Middle frontal gyrus (tissue), 1 donor: Measurements from ENCODE around the gene MYO1H.
"Not testable (repeated sequence)": the region's sequence is repeated elsewhere in the genome, so short reads cannot be mapped to it uniquely, and the experiment has no call there.

Experiments
- DNase-seq: peaks from one replicate; pipeline ENCODE4 v3.0.0-alpha.2; 2015; ENCODE audit warnings: low spot score; ENCODE audit errors: extremely low spot score

The MYO1H gene

DNA sequence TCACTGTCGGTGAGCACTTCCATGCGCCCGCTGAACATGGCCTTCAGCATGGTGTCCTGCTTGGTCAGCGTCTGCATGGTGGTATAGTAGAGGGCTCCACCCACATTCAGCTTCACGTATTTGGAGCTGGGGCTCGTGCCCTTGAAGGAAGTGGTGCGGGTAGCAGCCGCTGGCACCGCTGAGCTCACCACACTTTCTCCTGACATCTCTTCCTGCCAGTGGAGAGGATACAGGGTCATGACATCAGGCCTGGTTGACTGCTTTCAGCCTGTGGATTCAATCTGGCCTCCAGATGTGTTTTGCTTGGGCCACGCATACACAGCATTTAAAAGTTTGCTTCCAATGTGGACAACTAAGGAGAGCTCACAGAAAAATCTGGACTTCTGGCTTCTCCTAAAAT, 121.8 kb downstream of the MYO1H start:
- no peak for DNase-seq

DNA sequence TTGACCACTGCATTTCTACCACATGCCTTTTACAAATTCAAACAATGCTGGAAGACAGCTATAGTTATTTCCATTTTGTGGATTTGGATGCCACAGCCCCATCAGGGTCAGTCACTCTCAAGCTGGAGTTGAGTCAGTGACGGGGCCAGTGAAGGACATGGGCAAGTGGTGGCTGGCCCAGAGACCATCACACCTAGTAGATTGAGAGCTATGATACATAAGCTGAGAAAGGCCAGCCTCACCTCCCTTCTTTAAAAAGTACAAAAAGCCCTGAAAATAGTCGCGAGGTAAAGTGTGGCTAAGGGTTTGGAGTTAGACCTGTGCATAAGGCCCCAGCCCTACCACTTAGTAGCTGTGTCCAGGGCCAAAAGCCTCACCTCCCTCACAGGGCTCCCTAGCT, 125.3 kb downstream of the MYO1H start:
- DNase-seq = no peak

DNA sequence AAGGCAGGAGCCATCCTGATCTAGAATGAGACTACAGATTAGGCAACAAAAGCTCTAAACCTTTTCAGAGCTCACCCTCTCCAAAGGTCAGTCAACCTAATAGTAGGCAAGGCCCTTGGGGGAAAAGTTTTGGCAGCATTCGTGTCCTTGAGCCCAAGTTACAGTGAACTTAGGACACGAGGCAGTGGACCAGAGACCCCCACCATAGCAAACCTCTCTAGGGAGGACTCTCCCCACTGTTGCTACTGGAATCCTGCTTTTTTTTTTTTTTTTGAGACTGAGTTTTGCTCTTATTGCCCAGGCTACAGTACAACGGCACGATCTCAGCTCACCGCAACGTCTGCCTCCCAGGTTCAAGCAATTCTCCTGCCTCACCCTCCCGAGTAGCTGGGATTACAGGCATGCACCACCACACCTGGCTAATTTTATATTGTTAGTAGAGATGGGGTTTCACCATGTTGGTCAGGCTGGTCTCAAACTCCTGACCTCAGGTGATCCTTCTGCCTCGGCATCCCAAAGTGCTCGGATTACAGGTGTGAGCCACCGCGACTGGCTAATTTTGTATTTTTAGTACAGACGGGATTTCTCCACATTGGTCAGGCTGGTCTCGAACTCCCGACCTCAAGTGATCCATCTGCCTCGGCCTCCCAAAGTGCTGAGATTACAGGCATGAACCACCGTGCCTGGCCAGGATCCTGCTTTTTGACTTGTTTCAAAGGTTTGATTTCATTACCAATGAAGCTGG, 126.0 kb downstream of the MYO1H start:
- DNase-seq = not testable (repeated sequence)

DNA sequence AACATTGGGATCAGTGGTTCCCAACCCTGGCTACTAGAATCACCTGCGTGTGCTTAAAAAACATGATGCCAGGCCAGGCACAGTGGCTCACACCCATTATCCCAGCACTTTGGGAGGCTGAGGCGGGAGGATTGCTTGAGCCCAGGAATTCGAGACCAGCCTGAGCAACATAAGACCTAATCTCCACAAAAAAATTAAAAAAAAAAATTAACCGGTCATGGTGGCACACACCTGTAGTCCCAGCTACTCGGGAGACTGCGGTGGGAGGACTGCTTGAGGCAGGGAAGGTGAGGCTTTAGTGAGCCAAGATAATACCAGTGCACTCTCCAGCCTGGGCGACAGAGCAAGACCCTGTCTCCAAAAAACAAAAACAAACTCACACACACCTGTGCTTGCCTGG, 127.4 kb downstream of the MYO1H start:
- DNase-seq = no peak

DNA sequence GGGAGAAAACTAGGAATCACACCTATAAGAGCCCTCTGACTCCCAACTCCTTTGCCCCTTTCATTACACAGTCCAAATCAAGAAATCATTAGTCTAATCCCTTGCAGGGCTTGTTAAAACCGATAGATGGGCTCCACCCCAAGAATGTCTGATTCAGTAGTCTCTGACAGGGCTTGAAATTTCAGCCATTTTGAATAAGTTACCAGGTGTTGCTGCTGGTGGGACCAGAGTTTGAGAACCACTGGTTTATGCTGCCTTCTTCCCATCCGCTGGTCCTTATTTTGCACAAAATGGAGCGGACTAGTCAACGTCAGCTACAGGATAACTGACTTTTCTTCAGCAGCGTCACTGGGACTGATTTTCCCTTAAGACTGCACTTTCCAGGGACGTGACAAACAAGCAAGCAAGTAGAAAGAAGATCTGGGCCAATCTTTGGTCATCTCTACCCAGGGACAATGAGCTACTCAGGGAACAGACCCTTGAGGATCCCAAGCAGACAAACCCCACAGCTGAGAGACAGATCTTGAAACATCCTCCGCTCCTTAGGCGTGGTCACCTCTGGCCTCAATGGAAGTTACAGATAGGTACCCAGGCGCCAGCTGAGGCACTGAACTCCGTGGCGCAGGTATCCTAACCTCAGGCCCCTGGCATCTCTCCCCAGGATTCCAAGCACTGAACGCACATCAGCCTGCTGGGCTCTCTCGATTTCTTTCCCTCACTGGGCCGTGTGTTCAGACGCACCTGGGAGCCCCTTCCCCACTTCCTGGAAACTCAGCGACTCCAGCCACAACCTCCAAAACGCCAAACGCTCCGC, 128.5 kb downstream of the MYO1H start:
- DNase-seq = no peak

DNA sequence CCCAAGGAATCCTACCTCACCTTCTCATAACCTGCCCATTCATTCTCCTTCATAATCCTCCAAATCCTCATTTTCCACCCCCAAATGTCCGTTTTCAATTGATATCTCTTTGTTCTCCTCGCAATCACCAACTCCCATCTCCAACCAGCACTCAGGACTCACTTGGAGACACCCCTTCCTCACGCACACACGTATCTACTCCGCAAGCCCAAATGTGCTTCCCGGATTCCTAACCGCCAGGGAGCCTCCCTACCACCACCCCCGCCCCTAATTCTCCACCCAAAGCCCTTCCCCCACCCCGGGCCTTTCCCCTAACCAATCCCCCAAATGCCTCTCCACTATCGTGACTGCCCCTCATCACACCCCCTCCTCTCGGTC, 129.1 kb downstream of the MYO1H start:
- DNase-seq = no peak

DNA sequence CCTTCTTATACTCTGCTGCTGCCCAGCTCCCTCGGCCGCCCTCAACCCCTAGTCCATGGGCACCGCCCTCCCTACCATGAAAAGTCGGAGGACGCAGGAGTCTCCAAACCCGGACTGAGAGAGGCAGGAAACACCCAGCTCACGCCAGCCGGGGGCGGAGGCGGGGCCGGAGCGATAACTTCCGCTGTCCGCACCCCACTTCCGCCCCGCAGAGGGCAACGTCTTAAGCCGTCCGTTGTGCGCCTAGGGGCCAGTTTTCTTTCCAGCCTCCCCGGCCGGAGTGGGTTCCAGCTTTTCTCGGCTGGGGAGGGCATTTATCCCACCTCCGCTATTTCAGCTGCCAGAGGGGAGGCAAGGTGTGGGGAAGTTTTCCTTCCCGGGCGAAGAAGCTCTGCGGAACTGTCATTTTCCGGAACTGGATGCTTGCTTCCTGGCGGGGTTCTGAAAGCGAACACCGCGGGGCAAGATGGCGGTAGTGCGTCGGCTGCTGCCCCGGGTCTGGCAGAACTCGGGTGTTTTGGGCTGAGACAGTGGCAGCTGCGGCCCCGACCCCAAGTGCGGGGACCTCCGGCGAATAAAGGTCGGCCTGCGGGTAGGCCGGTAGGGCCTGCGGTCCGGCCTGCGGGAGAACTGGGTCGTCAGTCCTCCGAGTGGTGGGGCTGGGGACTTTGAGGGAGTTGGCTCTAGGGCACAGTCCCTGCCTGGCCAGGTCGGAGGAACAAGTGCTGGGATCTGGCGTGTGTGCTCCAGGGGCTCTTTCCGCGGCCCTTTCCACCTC, 129.7 kb downstream of the MYO1H start, which contains the start of the genes KCTD10 and UBE3B:
Gene KCTD10, minus strand, starts transcription at position 116 of the 778 bp plus-strand sequence. Its CDS starts 38 bp downstream, at position 78.
Gene UBE3B, plus strand, starts transcription at position 450 of the 778 bp plus-strand sequence. CDS start 5,918 bp downstream, outside the sequence.
- peak; percentile 79 for DNase-seq

DNA sequence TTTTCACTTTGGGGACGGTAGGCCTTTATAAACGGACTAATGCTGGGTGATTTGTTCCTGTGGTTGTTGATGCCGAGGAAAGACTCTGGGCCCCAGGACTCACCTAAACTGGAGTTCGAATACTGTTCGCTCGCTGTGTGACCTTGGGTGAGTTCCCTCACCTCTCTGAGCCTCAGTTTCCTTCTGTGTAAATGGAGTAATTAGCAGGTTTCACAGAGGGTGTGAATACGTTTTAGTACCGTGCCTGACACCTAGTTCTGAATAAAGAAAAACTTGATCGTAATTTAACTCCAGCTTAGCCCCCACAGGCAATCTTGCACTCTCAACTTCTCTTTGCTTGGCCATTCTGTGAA, 130.2 kb downstream of the MYO1H start:
- no peak for DNase-seq

DNA sequence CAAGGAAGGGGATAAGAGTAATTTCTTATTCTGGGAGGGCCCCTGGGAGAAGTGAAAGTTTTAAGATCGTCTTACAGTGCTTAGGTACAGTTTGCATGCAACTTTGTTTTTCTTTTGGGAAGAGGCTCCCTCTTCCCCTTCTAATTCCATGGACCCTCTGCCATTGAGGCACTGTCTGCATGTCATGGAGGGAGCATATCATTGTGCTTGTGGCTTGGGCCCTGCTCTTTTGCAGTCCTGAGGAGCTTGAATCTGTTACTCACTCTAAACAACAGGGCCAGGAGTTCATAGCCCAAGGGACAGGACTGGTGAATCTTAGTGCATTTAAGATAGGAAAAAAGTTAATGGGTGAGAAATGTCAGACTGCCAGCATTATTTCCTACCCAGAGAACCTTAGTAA, 132.1 kb downstream of the MYO1H start:
- DNase-seq = no peak

DNA sequence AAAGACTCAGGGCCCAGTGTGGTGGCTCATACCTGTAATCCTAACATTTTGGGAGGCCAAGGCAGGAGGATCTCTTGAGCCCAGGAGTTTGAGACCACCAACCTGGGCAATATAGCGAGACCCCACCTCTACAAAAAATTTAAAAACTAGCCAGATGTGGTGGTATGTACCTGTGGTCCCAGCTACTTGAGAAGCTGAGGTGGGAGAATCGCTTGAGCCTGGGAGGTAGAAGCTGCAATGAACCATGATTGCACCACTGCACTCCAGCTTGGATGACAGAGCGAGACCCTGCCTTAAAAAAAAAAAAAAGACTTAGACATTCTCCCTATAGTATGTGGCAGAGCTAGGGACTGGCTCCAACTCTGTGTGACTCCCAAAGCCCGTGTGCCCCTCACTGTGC, 132.7 kb downstream of the MYO1H start:
- no peak for DNase-seq

DNA sequence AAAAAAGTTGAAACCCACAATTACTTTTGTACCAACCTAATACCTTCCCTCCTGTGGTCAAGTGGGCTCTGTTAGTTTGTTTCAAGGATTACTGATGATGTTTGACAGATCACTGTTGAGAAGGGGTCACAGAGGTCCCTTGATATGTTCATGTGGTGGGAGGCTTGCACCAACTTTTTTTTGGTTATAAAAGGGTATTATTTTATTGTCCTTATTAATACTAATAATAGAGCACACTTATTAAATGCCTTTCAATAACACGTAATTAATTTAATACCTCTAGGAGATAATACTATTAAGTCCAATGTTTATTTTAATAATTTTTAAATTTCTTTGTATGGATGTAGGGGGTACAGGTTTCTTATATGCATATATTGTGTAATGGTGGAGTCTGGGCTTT, 134.2 kb downstream of the MYO1H start:
- no peak for DNase-seq

DNA sequence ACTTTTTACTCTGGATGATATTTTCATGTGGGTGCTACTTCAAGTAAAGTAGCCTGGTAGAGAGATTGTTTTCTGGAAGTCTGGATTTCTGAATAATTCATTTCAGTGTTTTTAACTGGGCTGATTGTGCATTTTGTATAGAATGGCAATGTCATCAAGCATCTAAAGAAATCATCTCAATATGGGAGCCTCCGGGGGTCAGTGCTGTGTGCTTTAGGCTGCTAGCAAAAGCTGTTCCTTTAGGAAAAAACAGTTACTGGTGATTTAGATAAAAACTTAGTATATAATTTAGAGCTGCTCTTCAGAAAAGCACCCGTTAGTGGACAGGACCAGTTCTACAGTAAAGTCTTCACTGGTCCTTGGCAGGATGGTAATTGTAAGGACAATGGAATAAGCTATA, 134.8 kb downstream of the MYO1H start:
- no peak for DNase-seq

DNA sequence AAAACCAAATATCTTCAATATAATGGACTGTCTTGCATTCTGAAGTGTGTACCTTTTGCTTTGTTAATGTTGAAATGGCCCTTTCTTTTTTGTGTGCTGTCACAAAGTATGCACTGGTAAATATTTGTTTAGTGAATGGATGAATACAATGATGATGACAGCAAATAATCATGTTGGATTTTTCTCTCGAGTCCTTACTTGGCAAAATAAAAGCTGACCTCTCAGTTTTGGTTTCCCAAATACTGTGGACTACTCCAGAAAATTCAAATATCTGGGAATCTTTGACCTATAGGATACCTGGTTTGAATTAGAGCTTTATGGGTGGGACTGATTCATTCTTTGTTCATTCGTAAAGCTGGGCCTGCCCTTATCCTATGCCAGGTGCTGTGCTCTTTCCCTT, 135.2 kb downstream of the MYO1H start:
- DNase-seq = no peak

DNA sequence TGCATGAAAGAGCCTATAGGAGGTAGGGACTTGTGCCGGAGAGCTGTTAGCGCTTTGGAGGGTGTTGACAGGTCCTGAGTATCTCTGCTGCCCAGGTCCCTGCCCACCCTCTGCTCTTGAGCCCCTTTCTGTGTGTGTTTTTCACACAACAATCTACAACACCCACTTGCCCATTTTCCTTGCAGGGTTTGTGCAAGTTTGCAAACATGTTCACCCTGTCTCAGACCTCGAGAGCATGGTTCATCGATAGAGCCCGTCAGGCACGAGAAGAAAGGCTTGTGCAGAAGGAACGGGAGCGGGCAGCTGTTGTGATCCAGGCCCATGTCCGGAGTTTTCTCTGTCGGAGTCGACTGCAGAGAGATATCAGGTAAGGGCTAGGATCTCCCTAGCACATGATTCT, 135.6 kb downstream of the MYO1H start:
- DNase-seq = no peak

DNA sequence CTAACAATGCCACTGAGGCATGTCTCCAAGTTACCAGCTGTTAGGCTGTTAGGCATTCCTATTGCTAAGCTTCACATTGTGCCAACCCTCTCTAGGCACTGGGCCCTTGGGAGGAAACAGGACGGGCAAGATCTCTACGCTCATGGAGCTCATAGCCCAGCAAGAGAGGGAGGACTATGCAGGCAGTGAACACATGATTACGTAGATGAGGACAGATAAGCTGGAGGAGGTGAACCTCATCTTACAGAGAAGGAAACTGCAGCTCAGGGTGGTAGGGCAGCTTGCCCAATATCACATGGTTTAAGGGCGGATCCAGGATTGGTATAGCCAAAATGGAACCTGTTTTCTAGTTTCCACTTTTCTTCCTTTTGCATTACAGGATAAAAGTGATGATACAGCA, 137.5 kb downstream of the MYO1H start:
- DNase-seq = no peak

DNA sequence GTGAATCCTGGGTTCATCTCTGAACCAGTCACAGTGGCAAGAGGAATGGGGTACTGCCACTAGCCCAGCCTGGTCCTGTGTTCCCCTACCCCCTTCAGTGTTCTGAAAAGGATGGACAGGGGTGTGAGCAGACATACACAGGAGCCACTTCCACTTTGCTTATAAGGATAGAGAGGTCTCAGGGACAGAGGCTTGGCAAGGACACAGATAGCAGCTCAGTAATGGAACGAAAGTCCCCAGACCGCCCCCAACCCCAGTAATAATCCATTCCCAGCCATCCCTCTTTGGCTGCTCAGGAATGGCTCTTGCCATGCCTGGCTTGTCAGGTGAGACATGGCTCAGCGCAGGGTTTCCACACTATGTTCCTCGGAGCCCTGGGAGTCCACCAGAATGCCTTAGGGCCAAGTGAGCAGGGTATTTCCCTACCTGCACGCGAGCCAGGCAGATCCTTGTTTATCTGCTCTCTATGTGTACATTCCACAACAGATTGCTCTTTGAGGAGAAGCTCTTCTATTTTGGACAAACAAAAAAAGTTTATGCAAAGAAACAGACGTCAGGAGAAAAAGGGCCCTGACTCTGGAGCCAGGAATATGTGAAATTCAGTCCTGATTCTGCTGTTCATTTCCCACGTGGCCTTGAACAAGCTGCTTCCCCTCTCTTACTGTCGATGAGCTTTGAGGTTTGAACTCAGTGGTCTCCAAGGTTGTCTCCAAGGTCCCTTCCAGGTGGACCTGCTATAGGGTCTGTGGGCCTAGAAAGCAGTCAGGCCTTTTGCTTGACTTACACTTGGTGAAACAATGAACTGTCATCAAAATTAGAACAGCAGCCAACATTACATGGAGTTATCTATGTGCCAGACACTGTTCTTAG, 139.7 kb downstream of the MYO1H start:
- DNase-seq = no peak

DNA sequence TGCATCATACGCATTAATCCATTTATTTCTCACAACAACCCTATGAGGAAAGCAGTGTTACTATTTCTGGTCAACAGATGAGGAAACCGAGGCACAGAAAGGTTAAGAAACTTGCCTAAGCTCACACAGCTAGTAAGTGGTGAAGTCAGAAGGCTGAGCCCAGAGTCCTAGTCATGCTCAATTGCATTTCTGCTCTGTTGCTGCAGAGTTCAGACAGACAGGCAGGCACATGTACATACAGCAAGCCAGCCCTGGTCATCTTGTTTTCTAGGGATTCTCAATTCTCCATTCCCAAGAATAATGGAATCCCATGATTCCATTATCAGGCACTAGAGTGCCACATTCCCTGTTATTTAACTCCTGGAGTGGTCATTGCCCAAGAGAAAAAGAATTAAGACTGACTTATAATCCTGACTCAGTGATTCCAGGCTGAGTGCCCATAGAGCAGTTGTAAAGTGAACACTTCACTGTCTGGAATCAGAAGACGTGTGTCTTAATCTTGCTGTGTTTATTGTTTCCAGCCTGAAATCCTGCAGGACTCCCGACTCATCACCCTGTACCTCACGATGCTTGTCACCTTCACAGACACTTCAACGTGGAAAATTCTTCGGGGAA, 140.5 kb downstream of the MYO1H start:
- DNase-seq = no peak

DNA sequence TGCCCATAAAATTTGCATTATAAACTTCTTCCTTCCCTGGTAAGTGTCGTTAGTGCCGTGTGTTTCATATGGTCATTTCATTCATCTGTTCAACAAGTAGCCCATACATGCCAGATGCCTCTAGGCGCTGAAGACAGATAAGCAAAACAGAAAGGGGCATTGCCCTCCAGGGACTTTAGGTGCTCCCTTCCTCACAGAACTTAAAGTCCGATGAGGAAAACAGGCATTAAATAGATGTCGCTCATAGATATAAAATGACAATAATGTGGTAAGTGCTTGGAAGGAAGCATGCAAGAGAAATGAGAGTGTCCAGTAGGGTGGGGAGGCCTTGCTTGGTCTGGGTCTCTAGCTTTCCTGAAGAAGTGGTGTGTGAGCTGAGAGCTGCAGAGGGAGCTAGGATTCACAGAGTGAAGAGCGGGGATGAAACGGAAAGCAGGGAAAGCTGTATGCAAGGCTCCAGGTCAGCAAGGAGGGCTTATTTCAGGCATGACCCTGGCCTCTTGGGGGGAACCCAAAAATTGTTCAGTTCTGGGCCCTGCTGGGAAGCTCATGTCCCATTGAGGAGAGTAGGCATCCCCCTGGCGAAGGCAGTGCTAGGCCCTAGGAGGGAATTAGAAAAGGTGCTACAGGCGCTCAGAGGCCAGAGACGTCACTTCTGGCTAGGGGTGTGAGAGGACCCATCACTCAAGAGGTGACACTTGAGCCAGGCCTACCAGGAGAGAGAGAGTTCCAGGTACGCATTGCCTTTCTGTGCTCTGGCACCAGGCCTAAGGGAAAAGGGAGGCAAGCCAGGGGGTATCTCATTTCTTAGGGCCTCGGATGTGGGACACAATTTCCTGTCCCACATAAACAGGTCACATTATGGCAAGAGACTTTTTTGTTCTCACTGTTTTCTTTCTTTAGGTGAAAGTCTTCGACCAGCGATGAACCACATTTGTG, 141.6 kb downstream of the MYO1H start:
- DNase-seq = no peak

DNA sequence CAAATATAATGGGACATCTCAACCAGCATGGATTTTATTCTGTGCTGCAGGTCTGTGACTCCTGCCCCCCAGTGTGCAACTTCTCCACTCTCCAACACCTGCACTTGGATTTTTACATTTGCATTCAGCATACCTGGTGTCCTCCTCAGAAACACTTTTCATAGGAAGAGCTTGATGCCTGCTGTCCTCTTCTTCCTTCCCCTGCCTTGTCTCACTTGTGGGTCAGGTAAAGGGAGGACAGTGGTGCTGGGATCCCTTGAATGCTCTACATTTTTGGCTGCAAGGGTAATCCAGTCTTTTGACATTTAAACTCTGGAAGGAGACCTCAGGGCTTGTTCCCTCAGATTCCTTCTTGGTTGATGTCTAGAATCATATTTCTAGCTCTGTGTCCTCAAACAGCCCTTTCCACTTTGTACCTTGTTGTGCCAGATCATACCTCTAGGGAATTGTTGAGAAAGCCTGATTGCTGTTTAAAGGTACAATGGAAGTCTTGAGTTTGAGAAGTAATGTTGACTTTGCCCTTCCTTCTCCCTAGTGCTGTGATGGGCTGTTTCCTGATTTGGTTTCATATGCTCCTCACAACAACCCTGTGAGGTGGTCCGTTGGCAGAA, 142.4 kb downstream of the MYO1H start:
- no peak for DNase-seq
